HG02885 (cell line): ENCODE measurements around the gene NAB1.
"Not testable (repeated sequence)": the region's sequence is repeated elsewhere in the genome, so short reads cannot be mapped to it uniquely, and the experiment has no call there.

Source experiments
- ATAC-seq: cut with Tn5 transposase; IDR thresholded peaks from one replicate; pipeline ENCODE4 v1.9.1; 2021; ENCODE audit warnings: mild to moderate bottlenecking; ENCODE audit not compliant: unreplicated experiment, poor library complexity

The NAB1 gene

DNA sequence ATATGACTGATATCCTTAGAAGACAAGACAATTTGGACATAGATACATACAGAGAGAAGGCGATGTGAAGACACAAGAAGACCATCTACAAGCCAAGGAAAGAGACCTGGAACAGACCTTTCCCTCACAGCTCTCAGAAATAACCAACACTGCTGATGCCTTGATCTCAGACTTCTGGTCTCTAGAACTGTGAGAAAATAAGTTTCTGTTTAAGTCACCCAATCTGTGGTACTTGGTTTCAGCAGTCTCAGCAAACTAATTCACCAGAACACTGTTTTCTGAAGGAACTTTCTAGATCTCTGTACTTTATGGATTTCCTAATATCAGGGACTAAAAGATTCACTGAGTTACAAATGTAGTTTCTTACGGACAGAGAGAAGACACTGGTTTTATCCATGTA lies 58.8 kb downstream of the NAB1 start:
- ATAC-seq = peak; percentile 62

DNA sequence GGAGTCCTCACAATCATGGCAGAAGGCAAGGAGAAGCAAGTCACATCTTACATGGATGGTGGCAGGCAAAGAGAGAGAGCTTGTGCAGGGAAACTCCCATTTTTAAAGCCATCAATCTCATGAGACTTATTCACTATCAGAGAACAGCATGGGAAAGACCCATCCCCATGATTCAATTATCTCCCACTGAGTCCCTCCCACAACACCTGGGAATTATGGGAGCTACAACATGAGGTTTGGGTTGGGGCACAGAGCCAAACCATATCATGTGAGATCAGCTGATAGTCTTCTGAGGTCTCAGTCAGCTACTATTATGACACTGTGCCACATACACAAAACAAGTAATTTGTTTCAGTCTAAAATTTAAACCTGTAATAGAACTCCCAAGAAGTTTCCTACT lies 59.8 kb downstream of the NAB1 start:
- ATAC-seq = not testable (repeated sequence)

DNA sequence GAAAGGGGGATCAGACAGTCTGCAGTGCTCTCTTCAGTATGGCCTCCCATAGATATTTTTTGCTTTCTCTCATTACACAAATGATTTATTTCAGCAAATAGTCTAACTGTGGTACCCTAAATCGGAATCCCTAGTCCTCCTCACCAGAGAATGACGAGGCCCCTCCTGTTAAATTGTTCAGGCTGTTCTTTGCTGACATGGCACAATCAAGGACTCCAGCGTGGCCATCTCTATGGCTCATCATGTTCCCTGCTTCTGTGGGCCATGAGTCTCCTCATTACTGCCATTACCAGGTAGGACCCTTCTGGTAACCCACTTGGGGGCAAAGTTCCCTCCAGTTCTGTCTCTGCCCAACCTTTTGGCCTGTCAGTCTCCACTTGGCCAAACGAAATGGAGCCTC lies 62.2 kb downstream of the NAB1 start:
- ATAC-seq = no peak

GRCh38 chr2:190713471-190713870 lies 64.6 kb downstream of the NAB1 start:
- no peak for ATAC-seq

DNA sequence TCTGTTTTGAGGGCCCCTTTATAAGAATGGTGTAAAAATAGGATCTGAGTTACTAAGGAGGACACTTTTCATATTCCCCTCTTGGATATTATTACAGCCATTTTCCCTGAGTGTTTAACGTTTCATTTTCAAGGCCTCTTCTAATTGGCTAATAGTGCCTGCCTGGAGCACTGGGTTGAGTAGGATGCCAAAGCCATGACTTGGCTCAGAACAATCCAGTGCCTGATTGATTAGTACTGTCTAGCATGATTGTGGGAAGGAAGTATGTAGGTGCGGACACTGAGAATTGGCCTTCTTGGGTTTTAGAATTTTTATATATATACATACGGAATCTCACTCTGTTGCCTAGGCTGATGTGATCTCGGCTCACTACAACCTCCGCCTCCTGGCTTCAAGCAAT lies 66.1 kb downstream of the NAB1 start:
- ATAC-seq = no peak

- ATAC-seq = no peak
Measured at GRCh38 chr2:190716176-190716807, 67.4 kb downstream of the NAB1 start.

DNA sequence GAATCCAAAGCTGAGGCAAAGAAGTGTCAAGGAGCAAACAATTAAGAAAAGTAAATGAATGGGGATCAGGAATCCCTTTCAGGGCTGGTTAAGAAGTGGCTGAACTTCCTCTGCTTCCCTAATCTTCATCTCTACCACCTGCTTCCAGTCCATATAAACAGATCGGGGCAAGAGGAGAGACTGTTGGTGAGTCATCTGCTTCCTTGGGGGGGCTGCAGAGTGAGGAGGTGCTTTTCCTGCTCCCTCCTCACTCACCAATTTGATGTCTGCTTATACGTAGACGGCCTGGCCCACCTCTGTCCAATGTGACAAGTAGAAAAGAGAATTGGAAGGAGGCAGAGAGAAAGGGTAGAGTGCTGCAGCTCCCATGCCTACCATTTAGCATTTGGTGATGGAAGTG lies 68.4 kb downstream of the NAB1 start:
- no peak for ATAC-seq

DNA sequence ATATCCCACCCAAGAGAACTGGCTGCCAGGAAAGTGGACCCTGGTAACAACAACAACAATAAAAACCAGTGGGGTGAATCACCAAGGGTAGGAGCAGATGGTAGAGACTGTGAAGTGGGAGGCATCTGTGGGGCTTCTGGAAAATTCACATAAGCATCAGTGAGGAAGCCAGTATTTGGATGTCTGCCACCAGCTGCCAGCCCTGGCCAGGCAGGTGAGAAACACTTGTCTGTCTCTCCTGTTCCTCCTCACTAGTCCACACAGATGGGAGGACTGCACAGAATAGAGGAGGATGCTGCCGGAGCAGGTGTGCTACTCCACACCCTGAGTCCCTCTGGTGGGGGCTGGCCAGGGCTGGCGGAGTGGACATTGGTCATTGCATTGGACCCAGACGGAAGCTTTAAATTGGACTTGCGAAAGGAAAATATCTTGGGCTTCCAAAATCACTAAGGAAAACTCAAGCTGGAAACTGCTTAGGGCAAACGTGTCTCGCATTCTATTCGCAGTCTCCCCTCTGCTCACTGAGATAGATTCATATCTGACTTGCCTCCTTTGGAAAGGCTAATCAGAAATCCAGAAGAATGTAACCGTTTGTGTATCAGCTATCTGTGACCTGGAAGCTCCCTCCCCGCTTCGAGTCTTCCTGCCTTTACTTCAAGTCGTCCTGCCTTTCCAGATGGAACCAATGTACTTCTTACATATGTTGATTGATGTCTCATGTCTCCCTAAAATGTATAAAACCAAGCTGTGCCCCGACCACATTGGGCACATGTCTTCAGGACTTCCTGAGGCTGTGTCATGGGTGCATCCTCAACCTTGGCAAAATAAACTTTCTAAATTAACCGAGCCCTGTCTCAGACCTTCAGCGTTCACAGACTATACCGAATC lies 69.1 kb downstream of the NAB1 start:
- no peak for ATAC-seq

DNA sequence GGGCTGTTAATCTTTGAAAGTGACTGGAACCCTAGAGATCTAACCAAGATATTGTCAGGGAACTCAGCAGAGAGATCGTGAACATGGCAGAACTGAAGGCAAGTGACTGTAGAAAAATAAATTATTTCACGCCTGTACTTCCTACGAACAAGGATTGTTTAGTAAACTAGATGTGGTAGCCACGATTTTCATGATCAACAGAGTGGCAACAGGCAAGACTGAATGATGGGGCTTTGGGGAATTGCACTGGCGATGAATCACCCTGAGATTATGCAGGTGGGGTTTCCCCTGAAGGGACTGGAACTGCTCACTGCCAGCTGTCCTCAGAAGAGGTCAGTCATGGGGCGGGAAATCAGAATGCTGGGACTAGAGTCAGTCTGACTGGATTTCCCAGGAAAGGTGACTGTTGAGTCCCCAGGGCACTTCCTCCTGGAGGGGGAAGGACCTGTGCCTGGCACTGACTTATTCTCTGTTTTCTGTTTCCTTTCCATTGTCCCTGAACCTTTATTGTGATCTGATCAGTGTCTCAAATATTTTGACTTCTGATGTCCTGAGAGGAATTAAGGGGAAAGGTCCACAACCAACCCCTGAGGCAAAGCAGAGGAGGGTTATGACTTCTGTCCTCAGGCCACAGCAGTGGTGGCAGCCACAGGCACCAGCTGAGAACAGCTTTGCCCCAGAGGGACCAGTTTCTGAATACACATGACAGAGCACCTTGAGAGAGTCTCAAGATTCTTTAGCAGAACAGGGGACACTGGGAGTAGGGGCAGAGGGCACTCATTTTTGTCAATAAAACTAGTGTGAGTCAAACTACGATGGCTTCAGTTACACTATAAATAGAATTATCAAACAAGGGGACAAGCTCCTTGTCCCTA lies 70.0 kb downstream of the NAB1 start:
- peak; percentile 56 for ATAC-seq

DNA sequence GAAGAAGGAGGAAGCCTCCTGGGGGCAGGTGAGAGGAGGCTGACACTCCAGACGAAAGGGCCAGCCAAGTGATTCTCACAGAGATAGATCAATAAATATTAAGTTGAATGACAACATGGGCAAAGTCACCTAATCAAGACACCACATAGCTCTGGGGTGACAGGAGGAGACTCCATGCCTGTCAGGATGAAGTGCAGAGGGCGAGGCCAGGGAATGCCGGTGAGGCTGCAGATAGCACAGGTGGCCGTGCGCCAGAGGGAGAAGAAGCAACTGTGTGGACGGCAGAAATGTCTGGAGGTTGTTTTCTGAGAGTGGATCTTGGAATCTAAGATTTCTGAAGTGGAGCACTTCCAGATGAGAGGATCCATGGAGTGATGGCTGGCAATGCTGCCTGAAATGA lies 71.4 kb downstream of the NAB1 start:
- ATAC-seq = no peak

GRCh38 chr2:190720691-190721090 lies 71.8 kb downstream of the NAB1 start:
- ATAC-seq = no peak

- ATAC-seq = peak; percentile 71
Measured at GRCh38 chr2:190722061-190722759, 73.3 kb downstream of the NAB1 start.

- ATAC-seq = peak; percentile 16
Measured at GRCh38 chr2:190722835-190723234, 74.0 kb downstream of the NAB1 start.

- no peak for ATAC-seq
Measured at GRCh38 chr2:190723397-190724090, 74.7 kb downstream of the NAB1 start.

DNA sequence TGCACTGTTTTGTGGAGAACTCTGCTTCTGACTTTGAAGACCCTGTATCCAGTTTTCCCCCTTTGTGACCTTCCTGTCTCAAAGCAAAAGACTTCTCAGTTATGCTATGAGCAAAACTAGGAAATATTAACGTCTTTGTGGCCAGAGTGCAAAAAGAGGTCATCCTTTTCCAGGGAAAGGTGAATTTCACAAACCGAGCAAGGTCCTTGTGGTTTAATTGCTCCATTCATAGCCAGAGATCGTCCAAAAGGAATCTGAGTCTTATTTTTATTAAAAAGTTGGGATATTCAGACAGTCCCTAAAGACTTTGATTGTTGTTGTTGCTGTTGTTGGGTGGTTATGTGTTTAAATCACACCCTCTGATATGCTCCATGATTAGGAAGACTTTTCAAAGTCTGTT lies 77.4 kb downstream of the NAB1 start:
- ATAC-seq = no peak

DNA sequence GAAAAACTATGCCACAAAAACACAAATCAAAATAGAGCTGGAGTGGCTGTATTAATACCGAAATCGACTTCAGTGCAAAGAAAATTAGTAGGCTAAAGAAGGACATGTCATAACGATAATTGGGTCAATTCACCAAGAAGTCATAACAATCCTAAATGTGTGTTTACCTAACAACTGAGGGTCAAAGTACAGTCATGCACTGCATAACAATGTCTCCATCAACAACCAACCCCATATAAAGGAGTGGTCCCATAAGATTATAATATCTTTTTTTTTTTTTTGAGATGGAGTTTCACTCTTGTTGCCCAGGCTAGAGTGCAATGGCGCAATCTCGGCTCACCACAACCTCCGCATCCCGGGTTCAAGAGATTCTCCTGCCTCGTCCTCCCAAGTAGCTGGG lies 87.5 kb downstream of the NAB1 start:
- no peak for ATAC-seq

DNA sequence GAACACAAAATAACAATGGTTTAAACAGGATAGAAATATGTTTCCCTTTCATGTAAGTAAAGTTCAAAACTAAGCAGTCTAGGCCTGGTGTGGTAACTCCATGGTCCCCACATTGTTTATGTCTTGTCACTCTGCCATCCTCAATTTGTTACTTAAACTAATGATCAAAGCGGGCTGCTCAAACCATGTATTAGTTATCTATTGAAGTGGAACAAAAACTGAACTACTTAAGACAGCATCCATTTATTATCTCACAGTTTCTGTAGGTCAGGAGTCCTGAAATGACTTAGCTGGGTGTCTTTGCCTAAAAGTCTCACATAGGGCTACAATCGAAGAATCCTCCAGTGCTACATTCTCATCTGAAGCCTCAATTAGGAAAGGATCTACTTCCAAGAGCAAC lies 91.6 kb downstream of the NAB1 start:
- ATAC-seq = no peak
